Measurements from ENCODE around the gene TEP1. TPM values are rescaled to one million over a fixed set of nuclear protein-coding genes. Genes with fewer than 3 reads are reported as not detected.

Gene TEP1
- total and polyA plus RNA-seq, 2 of the 13 experiments (the other 11 are each of a cell fraction or from before 2014, with no cell fraction given) = 11.0 to 12.8 TPM

GRCh38 chr14:20412876-20413743, at the start of gene TEP1 (continued):
- 0 out of 2 replicates have a peak, but pooled peaks have one; percentile 17 for TF ChIP-seq RERE (CRISPR knock-in tag; IDR thresholded peaks at IDR 0.05; ENCODE audit: low read depth)
- no peak for TF ChIP-seq SOX6 (IDR thresholded peaks at IDR 0.05)
- TF ChIP-seq SOX6 (CRISPR knock-in tag; IDR thresholded peaks at IDR 0.05) = peak; percentile 79
- TF ChIP-seq ZFP91 (CRISPR knock-in tag; IDR thresholded peaks at IDR 0.05; ENCODE audit: borderline replicate concordance) = peak; percentile 84; the same call in 1 of the 2 replicates
- TF ChIP-seq SNAPC4 (CRISPR knock-in tag; IDR thresholded peaks at IDR 0.05) = peak; percentile 97; the same call in 1 of the 2 replicates
- TF ChIP-seq MEIS2 (CRISPR knock-in tag; IDR thresholded peaks at IDR 0.05) = peak; percentile 84; the same call in 1 of the 2 replicates
- no peak for TF ChIP-seq ZNF552 (CRISPR knock-in tag; IDR thresholded peaks at IDR 0.05; ENCODE audit: borderline replicate concordance)
- TF ChIP-seq NFYB (CRISPR knock-in tag; IDR thresholded peaks at IDR 0.05) = peak; percentile 20; the same call in 1 of the 2 replicates
- peak; percentile 26; the same call in 1 of the 2 replicates for TF ChIP-seq ZBED4 (CRISPR knock-in tag; IDR thresholded peaks at IDR 0.05; ENCODE audit: borderline replicate concordance)
- no peak for TF ChIP-seq ZNF496 (CRISPR knock-in tag; IDR thresholded peaks at IDR 0.05; ENCODE audit: insufficient replicate concordance)
